Measurements from ENCODE around the gene AOPEP.
"Not testable (repeated sequence)": the region's sequence is repeated elsewhere in the genome, so short reads cannot be mapped to it uniquely, and the experiment has no call there.

AOPEP gene

DNA sequence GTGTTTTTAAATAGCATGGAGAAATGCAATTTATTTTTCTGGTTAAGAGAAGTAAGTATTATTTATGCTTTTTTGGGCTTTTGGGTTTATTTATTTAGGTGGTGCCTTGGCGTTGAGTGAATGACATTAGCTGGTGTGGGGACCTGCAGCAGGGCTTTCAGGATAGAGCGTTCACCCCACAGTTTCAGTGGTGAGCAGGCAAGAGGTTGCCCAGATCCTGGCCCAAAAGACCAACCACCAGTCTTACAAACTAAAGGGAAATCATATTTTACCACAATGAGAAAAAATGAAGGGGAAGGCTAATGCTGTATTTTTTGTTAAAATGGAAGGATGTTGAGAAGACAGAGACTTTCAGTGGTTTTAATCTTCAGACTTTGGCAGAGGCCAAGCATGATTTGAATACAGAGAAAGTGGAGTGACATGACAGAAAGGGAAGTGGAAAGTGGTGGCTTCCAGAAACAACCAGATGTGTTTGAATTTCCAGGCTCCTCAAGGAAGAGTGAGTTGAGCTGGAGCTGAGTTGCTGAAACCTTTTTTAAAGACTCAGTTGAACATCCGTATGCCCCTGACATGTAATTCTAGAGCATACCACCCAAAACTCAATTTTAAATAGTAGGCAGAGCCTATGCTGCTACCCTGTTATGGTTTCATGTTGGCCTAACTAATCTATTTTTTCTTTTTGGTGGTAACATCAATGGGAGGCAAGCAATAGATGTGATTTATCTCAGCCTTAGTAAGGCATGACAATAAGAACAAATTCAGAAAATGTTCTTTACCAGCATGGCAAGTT, 94.8 kb downstream of the AOPEP start:
- no peak for DNase-seq

GRCh38 chr9:94822273-94822672, 95.8 kb downstream of the AOPEP start:
- no peak for DNase-seq

- DNase-seq, result no peak
These were observed 97.2 kb downstream of the AOPEP start for GRCh38 chr9:94823710-94824109.

DNA sequence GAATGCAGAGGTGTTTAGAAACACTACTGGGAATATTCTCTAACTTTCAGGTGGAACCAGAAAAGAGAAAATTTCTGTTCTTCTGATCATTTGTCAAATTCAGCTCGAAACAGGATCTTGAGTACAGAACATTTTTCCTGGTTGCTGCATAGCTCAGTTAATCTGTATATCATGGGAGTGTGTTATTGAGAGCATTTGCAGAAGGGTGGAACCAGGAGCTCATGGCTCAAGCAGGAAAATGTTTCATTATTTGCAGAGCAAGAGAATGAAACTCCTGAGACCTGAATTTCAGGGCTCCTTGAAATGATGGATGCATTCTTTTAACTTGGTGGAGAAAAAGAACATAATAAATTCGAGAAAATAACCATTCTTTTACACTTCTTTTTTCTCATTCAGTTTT, 97.9 kb downstream of the AOPEP start:
- DNase-seq, result no peak

- DNase-seq, result no peak
These were observed 98.6 kb downstream of the AOPEP start for GRCh38 chr9:94824913-94825610.

- no peak for DNase-seq
These were observed 99.1 kb downstream of the AOPEP start for GRCh38 chr9:94825611-94825958.

DNA sequence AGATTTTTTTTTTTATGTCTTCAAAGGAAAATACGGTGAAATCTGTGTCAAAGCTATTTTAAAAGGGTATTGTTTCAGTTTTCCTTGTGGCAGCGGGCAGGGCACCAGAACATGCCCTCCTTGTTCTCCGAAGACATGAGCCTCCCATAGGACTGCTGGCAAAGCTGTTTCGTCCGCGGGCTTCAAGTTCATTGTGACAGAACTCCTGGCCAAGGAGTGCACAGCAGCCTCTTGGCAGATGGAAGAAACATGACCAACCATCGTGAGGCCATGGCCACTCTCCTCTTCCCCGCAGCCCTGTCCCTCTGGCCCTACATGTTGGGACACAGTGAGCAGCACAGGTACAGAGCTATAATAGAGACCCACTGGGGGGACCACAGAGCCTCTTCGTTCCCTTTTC, 99.5 kb downstream of the AOPEP start:
- DNase-seq, result no peak

DNA sequence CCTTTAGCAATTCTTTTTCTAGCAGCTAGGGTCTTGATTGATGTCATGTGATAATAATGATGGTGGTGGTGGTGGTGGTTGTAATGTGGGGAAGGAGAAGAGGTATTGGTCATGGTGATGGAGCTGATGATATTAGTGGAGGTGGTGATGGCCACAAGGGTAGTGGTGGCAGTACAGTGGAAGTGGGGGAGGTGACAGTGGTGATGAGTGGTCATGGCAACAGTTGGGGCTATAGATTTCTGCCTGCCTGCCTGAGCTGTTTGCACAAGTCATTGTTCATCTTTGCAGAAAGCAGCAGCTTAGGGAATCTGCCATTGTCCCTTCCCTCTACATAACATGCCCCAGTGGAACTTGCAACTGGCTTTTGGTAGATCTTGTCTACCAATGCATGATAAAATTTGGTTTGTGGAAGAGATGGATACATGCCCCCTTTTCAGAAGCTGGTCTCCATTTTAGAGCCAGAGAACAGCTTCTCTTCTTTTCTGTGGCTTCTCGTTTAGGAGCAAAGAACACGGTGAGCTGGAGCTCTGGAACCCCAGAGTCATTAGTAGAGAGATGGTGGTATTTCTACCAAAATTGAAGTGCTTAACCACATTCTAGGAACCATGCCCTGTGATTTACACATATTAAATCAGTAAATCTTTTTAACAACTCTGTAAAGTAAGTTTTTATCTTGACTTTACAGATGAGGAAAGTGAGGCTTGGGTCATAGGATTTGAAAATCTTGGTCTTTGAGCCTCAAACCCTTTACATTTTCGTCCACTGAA, 100.3 kb downstream of the AOPEP start:
- DNase-seq, result no peak

DNA sequence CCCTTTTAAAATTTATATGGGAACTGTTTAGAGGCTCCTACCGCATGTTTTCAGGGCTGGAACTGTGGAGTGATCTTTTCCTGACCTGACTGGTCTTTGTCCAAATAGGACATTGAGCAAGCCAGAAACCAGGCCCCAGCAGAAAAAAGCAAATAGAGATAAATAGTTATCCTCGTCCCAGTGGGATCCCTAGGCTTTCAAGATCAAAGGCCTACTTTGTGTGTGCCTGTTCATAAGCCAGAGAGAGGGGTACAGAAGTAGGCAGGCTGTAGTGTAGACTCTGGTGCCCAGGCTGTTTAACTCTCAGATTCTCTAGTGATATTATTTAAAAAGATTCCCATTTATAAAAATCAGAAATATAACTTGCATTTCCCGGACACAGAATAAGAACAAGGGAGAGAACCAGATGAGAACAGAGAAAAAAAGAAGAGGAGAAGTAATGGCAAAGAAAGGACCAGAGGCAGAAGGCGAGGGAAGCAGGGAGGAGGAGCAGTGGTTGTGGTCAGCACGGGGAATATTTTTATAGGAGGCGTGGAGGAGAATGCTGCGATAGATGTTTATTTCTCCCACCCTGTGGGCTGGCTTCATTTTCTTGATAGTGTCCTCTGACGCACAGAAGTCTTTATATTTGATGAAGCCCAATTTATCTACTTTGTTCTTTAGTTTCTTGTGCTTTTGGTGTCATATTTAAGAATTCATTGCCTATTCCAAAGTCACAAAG, 101.2 kb downstream of the AOPEP start:
- DNase-seq, result no peak

- no peak for DNase-seq
These were observed 103.0 kb downstream of the AOPEP start for GRCh38 chr9:94829380-94830070.

- DNase-seq, result not testable (repeated sequence)
These were observed 103.6 kb downstream of the AOPEP start for GRCh38 chr9:94830071-94830604.

GRCh38 chr9:94833802-94834201, 107.3 kb downstream of the AOPEP start:
- DNase-seq, result no peak

GRCh38 chr9:94837404-94837803, 110.9 kb downstream of the AOPEP start:
- no peak for DNase-seq

GRCh38 chr9:94839398-94839797, 112.9 kb downstream of the AOPEP start:
- no peak for DNase-seq

- no peak for DNase-seq
These were observed 114.2 kb downstream of the AOPEP start for GRCh38 chr9:94840738-94841137.

GRCh38 chr9:94843134-94843533, 116.6 kb downstream of the AOPEP start:
- no peak for DNase-seq

GRCh38 chr9:94846739-94847138, 120.2 kb downstream of the AOPEP start:
- no peak for DNase-seq

GRCh38 chr9:94847486-94847885, 121.0 kb downstream of the AOPEP start:
- no peak for DNase-seq

- not testable (repeated sequence) for DNase-seq
These were observed 122.3 kb downstream of the AOPEP start for GRCh38 chr9:94848791-94849190.

DNA sequence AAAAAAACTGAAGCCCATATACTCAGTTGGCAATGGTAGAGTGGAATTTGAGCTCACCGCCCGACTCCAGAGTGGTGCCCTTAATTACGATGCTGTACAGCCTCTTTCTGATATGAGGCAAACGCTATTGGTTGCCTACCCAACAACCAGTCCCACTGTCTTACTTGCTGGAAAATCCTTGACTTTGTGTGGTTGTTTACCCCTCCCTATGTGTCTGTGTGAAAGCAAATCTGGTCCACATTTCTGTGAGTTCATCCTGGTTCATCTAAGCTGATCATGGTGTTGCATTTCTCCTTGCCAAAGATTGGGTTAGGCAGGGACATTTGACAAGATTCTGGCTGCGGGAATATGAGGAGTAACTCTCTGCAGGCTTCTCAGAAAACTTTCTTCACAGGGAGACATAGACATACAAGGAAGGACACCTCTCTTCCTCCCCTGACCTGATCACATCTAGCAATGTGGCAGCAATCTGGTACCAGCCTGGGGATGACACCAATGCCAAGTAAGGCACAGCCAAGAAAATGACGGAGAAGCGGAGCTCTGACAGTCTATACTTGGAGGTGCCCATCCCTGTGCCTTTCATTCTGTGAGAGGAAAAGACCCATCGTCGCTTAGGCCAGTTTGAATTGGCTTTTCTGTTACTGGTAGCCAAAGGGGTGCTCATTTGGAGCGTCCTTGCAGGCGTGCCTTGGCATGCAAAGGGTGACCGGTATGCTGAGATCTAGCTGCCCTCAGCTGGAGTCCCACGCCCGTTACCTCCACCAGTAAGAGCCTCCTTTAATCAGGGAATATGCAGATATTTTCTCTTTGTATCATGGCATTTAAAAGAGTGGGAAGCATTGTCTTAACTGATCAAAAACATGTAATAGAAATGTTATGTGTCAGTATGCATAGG, 124.3 kb downstream of the AOPEP start:
- DNase-seq, result no peak

- no peak for DNase-seq
These were observed 125.0 kb downstream of the AOPEP start for GRCh38 chr9:94851467-94851866.

Measured in NCI-H2029 treated with DMSO at 0.1 percent for 48 hours (cell line).